WERI-Rb-1 (cell line): Measurements from ENCODE around the gene ZBED4.

ENCODE experiments used
- DNase-seq: peaks from one replicate; pipeline ENCODE4 v3.0.0-alpha.2; 2020
- H3K27ac ChIP-seq: fragments of 250-450 bp; sonication (Bioruptor Pico); 2 replicates; pipeline ENCODE4 v1.5.1; 2020; ENCODE audit warnings: mild to moderate bottlenecking, moderate library complexity
- H3K27me3 ChIP-seq: fragments of 250-450 bp; sonication (Bioruptor Pico); 2 replicates; pipeline ENCODE4 v1.5.1; 2021; ENCODE audit warnings: mild to moderate bottlenecking, low read depth, moderate library complexity; ENCODE audit not compliant: insufficient read depth, severe bottlenecking
- H3K36me3 ChIP-seq: fragments of 250-450 bp; sonication (Bioruptor Pico); 2 replicates; pipeline ENCODE4 v1.5.1; 2020; ENCODE audit warnings: mild to moderate bottlenecking, moderate library complexity
- H3K4me3 ChIP-seq: 2 replicates; pipeline ENCODE4 v1.5.1; 2011; ENCODE audit warnings: low read depth, mild to moderate bottlenecking, control low read depth, low read length
- H3K9me3 ChIP-seq: fragments of 250-450 bp; sonication (Bioruptor Pico); 2 replicates; pipeline ENCODE4 v1.5.1; 2021; ENCODE audit warnings: mild to moderate bottlenecking, moderate library complexity; ENCODE audit not compliant: severe bottlenecking
- TF ChIP-seq, protein P1 (sequence below): IDR thresholded peaks from 2 replicates; pipeline ENCODE4 v1.5.1; 2011; ENCODE audit warnings: low read depth, mild to moderate bottlenecking, control low read depth, inconsistent platforms, low read length

Gene ZBED4

DNA sequence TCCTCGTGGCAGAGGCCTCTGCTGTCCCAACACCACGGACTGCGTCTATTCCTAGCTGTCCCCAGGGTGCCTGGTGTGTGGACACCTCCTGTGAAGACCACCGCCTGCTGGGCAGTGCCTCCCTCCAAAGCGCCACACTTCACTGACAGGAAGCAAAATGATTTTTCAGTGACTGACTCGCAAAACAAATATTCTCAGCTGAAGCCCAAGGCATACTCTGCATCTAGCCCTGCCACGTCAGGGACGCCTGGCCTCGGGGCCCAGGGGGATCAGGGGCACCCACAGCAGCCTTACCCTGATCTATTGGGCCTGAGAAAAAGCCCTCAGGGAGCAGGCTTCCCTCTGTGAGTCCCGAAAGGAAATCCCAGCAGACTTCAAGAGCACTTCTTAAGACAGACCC, 28.2 kb upstream of the ZBED4 start:
- TF ChIP-seq, protein P1, sequence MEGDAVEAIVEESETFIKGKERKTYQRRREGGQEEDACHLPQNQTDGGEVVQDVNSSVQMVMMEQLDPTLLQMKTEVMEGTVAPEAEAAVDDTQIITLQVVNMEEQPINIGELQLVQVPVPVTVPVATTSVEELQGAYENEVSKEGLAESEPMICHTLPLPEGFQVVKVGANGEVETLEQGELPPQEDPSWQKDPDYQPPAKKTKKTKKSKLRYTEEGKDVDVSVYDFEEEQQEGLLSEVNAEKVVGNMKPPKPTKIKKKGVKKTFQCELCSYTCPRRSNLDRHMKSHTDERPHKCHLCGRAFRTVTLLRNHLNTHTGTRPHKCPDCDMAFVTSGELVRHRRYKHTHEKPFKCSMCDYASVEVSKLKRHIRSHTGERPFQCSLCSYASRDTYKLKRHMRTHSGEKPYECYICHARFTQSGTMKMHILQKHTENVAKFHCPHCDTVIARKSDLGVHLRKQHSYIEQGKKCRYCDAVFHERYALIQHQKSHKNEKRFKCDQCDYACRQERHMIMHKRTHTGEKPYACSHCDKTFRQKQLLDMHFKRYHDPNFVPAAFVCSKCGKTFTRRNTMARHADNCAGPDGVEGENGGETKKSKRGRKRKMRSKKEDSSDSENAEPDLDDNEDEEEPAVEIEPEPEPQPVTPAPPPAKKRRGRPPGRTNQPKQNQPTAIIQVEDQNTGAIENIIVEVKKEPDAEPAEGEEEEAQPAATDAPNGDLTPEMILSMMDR, result no peak
- Histone ChIP-seq H3K27ac (no peak overlapping the region), H3K9me3 (peaks cover 16% of the 10 kb centered on the region), H3K4me3 (no peak overlapping the region), H3K36me3 (peaks cover 52% of the 10 kb centered on the region), H3K27me3 (no peaks in the 10 kb centered on the region)
- DNase-seq, result no peak

DNA sequence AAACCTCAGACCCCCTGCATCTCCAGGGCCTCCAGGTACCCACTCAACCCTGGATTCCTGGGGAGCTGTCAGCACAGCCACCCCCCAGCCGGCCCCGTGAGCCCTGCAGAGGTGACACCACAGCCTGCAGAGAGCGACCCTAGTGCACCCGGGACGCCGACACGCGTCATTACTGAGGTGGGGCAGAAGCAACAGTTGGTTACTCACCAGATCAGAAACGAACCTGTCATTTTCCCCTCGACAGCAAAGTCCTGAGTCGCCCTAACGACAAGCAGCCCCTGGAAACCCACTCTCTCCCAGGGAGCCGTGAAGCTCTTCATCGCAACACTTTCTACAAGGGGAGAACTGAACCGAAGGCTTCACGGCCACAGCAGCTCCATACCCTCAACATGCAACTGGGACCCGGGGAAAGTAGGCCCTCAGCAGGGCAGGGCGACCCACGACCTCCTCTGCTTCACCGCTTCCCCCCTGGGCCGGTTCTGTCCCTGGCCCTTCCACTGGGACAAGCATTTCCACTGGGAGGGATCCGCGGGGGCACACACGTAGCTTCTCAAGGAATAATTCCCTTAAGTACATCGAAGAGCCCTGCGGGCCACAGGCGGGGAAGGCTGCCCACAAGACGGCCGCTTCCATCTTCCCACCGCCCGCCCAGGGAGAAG, 27.6 kb upstream of the ZBED4 start:
- peaks cover 22% of the 10 kb centered on the region for H3K9me3 ChIP-seq
- peak overlapping the region; percentile 87 for H3K27ac ChIP-seq
- TF ChIP-seq, protein P1, result no peak
- no peak for DNase-seq
- H3K4me3 ChIP-seq, result peak overlapping the region; percentile 95
- peaks cover 45% of the 10 kb centered on the region for H3K36me3 ChIP-seq
- H3K27me3 ChIP-seq, result no peaks in the 10 kb centered on the region

DNA sequence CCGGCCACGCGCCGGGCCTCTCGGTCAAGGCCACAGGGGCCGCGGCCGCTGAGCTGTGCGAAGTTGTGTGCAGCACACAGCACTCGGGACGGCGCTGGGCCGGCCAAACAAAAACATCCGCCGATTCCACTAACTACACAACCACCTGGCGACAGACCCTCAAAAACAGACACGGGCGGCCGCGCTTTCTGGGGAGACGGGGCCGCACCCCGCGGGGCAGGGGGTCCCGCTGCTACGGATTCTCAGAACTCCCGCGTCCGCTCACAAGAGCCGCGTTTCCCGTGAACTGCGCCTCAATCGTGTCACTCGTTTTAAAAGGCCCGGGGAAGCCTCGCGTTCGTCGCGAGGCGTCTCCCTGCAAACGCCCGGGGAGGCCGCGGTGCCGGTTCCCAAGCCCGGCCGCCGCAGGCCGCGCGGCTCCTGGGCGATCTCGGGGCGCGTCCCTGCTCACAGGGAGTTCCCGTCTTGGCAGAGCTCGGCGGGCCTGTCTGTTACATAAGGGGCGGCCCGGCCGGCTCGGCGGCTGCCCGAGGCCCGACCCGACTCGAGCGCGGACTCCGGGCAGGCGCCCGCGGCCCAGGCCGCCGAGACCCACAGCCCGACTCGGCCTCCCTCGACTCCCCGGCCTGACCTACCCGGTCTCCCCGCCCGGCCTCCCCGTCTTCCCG, 26.9 kb upstream of the ZBED4 start:
- H3K9me3 ChIP-seq, result peaks cover 26% of the 10 kb centered on the region
- no peak for DNase-seq
- no peaks in the 10 kb centered on the region for H3K27me3 ChIP-seq
- H3K27ac ChIP-seq, result peak overlapping the region; percentile 87
- H3K36me3 ChIP-seq, result peaks cover 39% of the 10 kb centered on the region
- TF ChIP-seq, protein P1, result no peak
- H3K4me3 ChIP-seq, result peak overlapping the region; percentile 95

DNA sequence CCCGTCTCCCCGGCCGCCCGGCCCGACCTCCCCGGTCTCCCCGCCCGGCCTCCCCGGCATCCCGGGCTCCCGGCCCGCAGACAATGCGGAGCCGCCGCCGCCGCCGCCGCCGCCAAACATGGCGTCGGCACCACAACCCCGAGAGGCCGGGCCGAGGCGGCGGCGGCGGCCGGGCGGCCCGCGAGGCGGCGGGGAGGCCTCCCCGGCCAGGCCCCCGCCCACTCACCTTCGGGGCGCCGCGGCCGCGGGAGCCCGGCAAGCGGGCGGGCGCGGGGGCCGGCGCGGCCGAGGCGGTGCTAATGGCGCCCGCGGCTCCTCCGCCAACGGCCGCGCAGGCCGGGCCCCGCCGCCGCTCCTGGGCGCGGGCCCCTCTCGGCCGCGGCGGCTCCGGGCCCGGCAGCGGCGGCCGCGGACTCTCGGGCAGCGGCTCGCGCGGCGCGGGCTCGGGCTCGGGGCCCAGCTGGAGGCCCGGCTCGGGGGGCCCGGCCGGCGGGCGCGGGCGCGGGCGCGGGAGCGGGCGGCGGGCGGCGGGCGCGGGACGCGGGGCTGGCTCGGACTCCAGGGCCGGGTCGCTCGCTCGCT, 26.3 kb upstream of the ZBED4 start:
- TF ChIP-seq, protein P1, result no peak
- Histone ChIP-seq H3K4me3 (peak overlapping the region; percentile 95), H3K9me3 (peaks cover 28% of the 10 kb centered on the region), H3K36me3 (peaks cover 33% of the 10 kb centered on the region), H3K27me3 (no peaks in the 10 kb centered on the region), H3K27ac (peak overlapping the region; percentile 87)
- no peak for DNase-seq

DNA sequence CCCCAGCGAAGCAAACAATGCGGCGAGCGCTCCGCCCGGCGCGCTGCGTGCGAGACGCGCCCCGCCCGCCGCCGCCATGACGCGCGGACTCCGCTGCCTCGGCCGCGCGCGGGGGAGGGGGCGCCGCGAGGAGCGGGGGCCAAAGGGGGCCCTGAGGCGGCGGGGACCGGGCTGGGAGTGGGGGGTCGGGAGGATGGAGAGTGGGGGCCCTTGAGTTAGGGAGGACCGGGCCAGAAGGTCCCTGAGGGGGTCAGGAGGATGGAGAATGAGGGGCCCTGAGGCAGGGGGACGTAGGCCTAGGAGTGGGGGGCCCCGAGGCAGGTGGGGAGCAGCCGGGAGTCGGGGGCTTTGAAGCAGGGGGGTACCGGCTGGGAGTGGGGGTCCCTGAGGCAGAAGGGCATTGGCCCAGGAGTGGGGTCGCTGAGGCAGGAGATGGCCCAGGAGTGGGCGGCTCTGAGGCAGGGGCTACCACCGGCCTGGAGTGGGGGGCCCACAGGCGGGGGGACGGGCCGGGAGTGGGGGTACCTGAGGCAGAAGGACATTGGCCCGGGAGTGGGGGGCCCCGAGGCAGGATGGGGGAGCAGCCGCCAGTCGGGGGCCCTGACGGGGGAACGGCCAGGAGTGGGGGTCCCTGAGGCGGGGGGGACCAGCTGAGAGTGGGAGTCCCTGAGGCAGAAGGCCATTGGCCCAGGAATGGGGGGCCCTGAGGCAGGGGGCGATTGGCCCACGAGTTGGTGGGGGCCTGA, 25.6 kb upstream of the ZBED4 start, which contains the start of gene BRD1:
Gene BRD1, minus strand, starts transcription at position 21 of the 746 bp plus-strand sequence. CDS start 3,556 bp downstream, outside the sequence.
- H3K27ac ChIP-seq, result peak within 1 kb of the TSS; percentile 87
- TF ChIP-seq, protein P1, result no peak
- peaks cover 26% of the 10 kb centered on the region for H3K36me3 ChIP-seq
- peak within 1 kb of the TSS; percentile 95 for H3K4me3 ChIP-seq
- DNase-seq, result peak; percentile 29
- peaks cover 28% of the 10 kb centered on the region for H3K9me3 ChIP-seq
- H3K27me3 ChIP-seq, result no peaks in the 10 kb centered on the region
